ENCODE measurements around the gene PXMP4.
A peak's percentile ranks its signal among the peaks of the same experiment; 100 is the strongest.

PXMP4 gene

DNA sequence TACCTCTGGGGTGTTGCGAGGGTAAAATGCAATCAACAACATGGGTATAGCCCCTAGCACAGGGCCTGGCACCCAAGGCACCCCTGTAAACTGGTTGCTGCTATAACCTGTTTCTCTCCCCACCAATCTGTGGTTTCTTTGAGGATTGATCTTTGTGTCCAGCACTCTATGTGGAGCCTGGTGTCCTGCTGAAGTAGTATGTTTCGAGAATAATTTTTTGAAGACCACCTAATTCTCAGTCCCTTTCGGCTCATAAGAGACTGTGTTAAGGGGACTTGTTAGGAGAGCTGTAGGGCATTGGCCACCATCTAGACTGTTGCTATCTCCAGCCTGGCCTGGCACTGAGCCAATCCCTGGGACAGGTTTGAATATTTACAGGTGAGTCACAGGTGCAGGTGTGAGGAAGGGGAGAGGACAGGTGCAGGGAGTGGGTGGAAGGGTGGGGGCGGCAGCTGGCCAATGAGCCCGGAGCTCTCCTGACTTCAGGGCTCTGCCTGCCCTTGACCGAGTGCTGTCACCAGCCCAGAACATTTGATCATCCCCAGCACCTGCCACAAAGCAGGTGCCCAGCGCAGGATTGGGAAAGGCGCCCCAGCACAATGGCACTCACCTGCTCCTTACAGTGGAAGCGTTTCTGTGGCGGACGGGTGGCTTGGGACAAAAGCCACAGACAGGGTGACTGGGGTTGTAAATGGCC, 66.1 kb downstream of the PXMP4 start:
- in situ Hi-C loops (cut with HindIII; ENCODE audit: low sequenced_read_pairs) = no loop called here
- no peak for DNase-seq (ENCODE audit: low read depth)

DNA sequence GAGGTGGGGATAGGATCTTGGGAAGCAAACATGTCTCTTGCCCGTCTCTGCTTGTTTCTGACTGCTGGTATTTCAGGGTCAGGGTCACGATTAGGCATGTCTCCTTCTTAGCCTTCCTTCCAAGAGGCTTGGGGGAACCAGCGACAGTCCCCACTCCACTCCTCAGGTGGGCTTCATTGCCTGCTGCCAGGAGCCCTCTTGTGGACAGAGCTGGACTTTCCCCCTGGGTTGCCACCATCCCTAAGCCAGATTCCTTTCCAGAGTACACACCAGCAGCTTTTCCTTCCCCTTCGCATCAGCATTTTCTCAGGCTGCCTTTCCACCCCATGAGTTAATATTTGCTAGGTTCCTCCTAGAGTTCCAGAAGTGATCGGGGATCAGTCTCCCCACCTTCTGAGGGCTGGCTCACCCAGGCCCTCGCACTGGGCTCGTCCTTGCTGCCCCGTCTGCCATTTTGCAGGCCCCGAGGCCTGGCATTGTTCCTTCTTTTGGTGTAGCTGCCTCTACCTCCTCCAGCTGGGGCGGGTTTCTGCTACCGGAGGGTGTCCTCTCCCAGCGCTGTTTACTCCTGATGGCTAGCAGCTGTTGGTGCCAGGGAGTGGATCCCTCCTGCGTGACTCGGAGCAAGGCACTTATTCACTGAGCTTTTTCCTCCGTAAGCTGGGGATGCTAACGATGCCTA, 66.8 kb downstream of the PXMP4 start:
- DNase-seq (ENCODE audit: low read depth) = peak; percentile 42
- in situ Hi-C loops (cut with HindIII; ENCODE audit: low sequenced_read_pairs) = no loop called here
- TF ChIP-seq, protein P1, sequence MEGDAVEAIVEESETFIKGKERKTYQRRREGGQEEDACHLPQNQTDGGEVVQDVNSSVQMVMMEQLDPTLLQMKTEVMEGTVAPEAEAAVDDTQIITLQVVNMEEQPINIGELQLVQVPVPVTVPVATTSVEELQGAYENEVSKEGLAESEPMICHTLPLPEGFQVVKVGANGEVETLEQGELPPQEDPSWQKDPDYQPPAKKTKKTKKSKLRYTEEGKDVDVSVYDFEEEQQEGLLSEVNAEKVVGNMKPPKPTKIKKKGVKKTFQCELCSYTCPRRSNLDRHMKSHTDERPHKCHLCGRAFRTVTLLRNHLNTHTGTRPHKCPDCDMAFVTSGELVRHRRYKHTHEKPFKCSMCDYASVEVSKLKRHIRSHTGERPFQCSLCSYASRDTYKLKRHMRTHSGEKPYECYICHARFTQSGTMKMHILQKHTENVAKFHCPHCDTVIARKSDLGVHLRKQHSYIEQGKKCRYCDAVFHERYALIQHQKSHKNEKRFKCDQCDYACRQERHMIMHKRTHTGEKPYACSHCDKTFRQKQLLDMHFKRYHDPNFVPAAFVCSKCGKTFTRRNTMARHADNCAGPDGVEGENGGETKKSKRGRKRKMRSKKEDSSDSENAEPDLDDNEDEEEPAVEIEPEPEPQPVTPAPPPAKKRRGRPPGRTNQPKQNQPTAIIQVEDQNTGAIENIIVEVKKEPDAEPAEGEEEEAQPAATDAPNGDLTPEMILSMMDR (IDR thresholded peaks at IDR 0.05; ENCODE audit: low read depth, low read length, missing control alignments) = peak; percentile 97
- H3K4me3 ChIP-seq (ENCODE audit: low read depth, low read length) = no peak overlapping the region

More for the DNA sequence above, 66.1 kb downstream of the PXMP4 start:
- H3K4me3 ChIP-seq (ENCODE audit: low read depth, low read length) = no peak overlapping the region
- TF ChIP-seq, protein P1 (IDR thresholded peaks at IDR 0.05; ENCODE audit: low read depth, low read length, missing control alignments) = no peak

Measured in astrocyte of the cerebellum (primary cell).